ENCODE measurements around the gene CACNA2D3.

CACNA2D3 gene

GRCh38 chr3:54982807-54983206 lies 860.5 kb downstream of the CACNA2D3 start:
- no peak overlapping the region for H3K4me3 ChIP-seq (ENCODE audit: low read length in 2 of 2)
- no peak overlapping the region for H3K9ac ChIP-seq (ENCODE audit: low read length in 2 of 2)
- H3K9me3 ChIP-seq (ENCODE audit: control insufficient read depth in 2 of 2, low read length in 2 of 2): no peaks in the 10 kb centered on the region
- H3K27me3 ChIP-seq (ENCODE audit: control insufficient read depth in 1 of 2, insufficient read depth in 2 of 2, low read length in 2 of 2): no peaks in the 10 kb centered on the region
- no peaks in the 10 kb centered on the region for H3K4me1 ChIP-seq (ENCODE audit: control insufficient read depth, insufficient read depth, low read length)
- no peak overlapping the region for H3K27ac ChIP-seq (ENCODE audit: low read length)
- no peaks in the 10 kb centered on the region for H3K36me3 ChIP-seq (ENCODE audit: control insufficient read depth in 2 of 2, insufficient read depth in 2 of 2, low read length in 2 of 2)

GRCh38 chr3:54983266-54984099 lies 861.1 kb downstream of the CACNA2D3 start:
- no peaks in the 10 kb centered on the region for H3K9me3 ChIP-seq (ENCODE audit: control insufficient read depth in 2 of 2, low read length in 2 of 2)
- H3K27me3 ChIP-seq (ENCODE audit: control insufficient read depth in 1 of 2, insufficient read depth in 2 of 2, low read length in 2 of 2): no peaks in the 10 kb centered on the region
- H3K27ac ChIP-seq (ENCODE audit: low read length): no peak overlapping the region
- H3K36me3 ChIP-seq (ENCODE audit: control insufficient read depth in 2 of 2, insufficient read depth in 2 of 2, low read length in 2 of 2): no peaks in the 10 kb centered on the region
- no peak overlapping the region for H3K4me3 ChIP-seq (ENCODE audit: low read length in 2 of 2)
- peaks cover 4% of the 10 kb centered on the region for H3K4me1 ChIP-seq (ENCODE audit: control insufficient read depth, insufficient read depth, low read length)
- H3K9ac ChIP-seq (ENCODE audit: low read length in 2 of 2): no peak overlapping the region

GRCh38 chr3:54985856-54986255 lies 863.5 kb downstream of the CACNA2D3 start:
- no peaks in the 10 kb centered on the region for H3K9me3 ChIP-seq (ENCODE audit: control insufficient read depth in 2 of 2, low read length in 2 of 2)
- H3K4me3 ChIP-seq (ENCODE audit: low read length in 2 of 2): no peak overlapping the region
- H3K9ac ChIP-seq (ENCODE audit: low read length in 2 of 2): no peak overlapping the region
- no peak overlapping the region for H3K27ac ChIP-seq (ENCODE audit: low read length)
- no peaks in the 10 kb centered on the region for H3K27me3 ChIP-seq (ENCODE audit: control insufficient read depth in 1 of 2, insufficient read depth in 2 of 2, low read length in 2 of 2)
- H3K36me3 ChIP-seq (ENCODE audit: control insufficient read depth in 2 of 2, insufficient read depth in 2 of 2, low read length in 2 of 2): no peaks in the 10 kb centered on the region
- peaks cover 8% of the 10 kb centered on the region for H3K4me1 ChIP-seq (ENCODE audit: control insufficient read depth, insufficient read depth, low read length)

GRCh38 chr3:54986294-54986693 lies 863.9 kb downstream of the CACNA2D3 start:
- Histone ChIP-seq H3K4me3 (ENCODE audit: low read length in 2 of 2) (no peak overlapping the region), H3K36me3 (ENCODE audit: control insufficient read depth in 2 of 2, insufficient read depth in 2 of 2, low read length in 2 of 2) (no peaks in the 10 kb centered on the region), H3K27ac (ENCODE audit: low read length) (no peak overlapping the region), H3K27me3 (ENCODE audit: control insufficient read depth in 1 of 2, insufficient read depth in 2 of 2, low read length in 2 of 2) (no peaks in the 10 kb centered on the region), H3K9ac (ENCODE audit: low read length in 2 of 2) (no peak overlapping the region), H3K9me3 (ENCODE audit: control insufficient read depth in 2 of 2, low read length in 2 of 2) (no peaks in the 10 kb centered on the region), H3K4me1 (ENCODE audit: control insufficient read depth, insufficient read depth, low read length) (peaks cover 8% of the 10 kb centered on the region)

- no peak overlapping the region for H3K9ac ChIP-seq (ENCODE audit: low read length in 2 of 2)
- H3K27ac ChIP-seq (ENCODE audit: low read length): no peak overlapping the region
- H3K9me3 ChIP-seq (ENCODE audit: control insufficient read depth in 2 of 2, low read length in 2 of 2): no peaks in the 10 kb centered on the region
- no peak overlapping the region for H3K4me3 ChIP-seq (ENCODE audit: low read length in 2 of 2)
- no peaks in the 10 kb centered on the region for H3K27me3 ChIP-seq (ENCODE audit: control insufficient read depth in 1 of 2, insufficient read depth in 2 of 2, low read length in 2 of 2)
- peaks cover 0 to 2% of the 10 kb centered on the region in 2 donors for H3K36me3 ChIP-seq (ENCODE audit: control insufficient read depth in 2 of 2, insufficient read depth in 2 of 2, low read length in 2 of 2)
- H3K4me1 ChIP-seq (ENCODE audit: control insufficient read depth, insufficient read depth, low read length): peaks cover 8% of the 10 kb centered on the region
These were observed 865.4 kb downstream of the CACNA2D3 start for GRCh38 chr3:54987719-54988118.

- H3K27ac ChIP-seq (ENCODE audit: low read length): no peak overlapping the region
- no peak overlapping the region for H3K9ac ChIP-seq (ENCODE audit: low read length in 2 of 2)
- H3K9me3 ChIP-seq (ENCODE audit: control insufficient read depth in 2 of 2, low read length in 2 of 2): no peaks in the 10 kb centered on the region
- H3K4me3 ChIP-seq (ENCODE audit: low read length in 2 of 2): no peak overlapping the region
- H3K27me3 ChIP-seq (ENCODE audit: control insufficient read depth in 1 of 2, insufficient read depth in 2 of 2, low read length in 2 of 2): no peaks in the 10 kb centered on the region
- H3K36me3 ChIP-seq (ENCODE audit: control insufficient read depth in 2 of 2, insufficient read depth in 2 of 2, low read length in 2 of 2): peaks cover 0 to 2% of the 10 kb centered on the region in 2 donors
- peaks cover 8% of the 10 kb centered on the region for H3K4me1 ChIP-seq (ENCODE audit: control insufficient read depth, insufficient read depth, low read length)
These were observed 866.0 kb downstream of the CACNA2D3 start for GRCh38 chr3:54988302-54988837.

GRCh38 chr3:54988838-54989630 lies 866.7 kb downstream of the CACNA2D3 start:
- H3K9ac ChIP-seq (ENCODE audit: low read length in 2 of 2): no peak overlapping the region
- no peak overlapping the region for H3K27ac ChIP-seq (ENCODE audit: low read length)
- H3K4me1 ChIP-seq (ENCODE audit: control insufficient read depth, insufficient read depth, low read length): peaks cover 8% of the 10 kb centered on the region
- no peaks in the 10 kb centered on the region for H3K9me3 ChIP-seq (ENCODE audit: control insufficient read depth in 2 of 2, low read length in 2 of 2)
- peaks cover 0 to 2% of the 10 kb centered on the region in 2 donors for H3K36me3 ChIP-seq (ENCODE audit: control insufficient read depth in 2 of 2, insufficient read depth in 2 of 2, low read length in 2 of 2)
- H3K27me3 ChIP-seq (ENCODE audit: control insufficient read depth in 1 of 2, insufficient read depth in 2 of 2, low read length in 2 of 2): no peaks in the 10 kb centered on the region
- no peak overlapping the region for H3K4me3 ChIP-seq (ENCODE audit: low read length in 2 of 2)

- Histone ChIP-seq H3K27me3 (ENCODE audit: control insufficient read depth in 1 of 2, insufficient read depth in 2 of 2, low read length in 2 of 2) (no peaks in the 10 kb centered on the region), H3K9me3 (ENCODE audit: control insufficient read depth in 2 of 2, low read length in 2 of 2) (no peaks in the 10 kb centered on the region), H3K36me3 (ENCODE audit: control insufficient read depth in 2 of 2, insufficient read depth in 2 of 2, low read length in 2 of 2) (peaks cover 0 to 2% of the 10 kb centered on the region in 2 donors), H3K27ac (ENCODE audit: low read length) (no peak overlapping the region), H3K9ac (ENCODE audit: low read length in 2 of 2) (no peak overlapping the region), H3K4me1 (ENCODE audit: control insufficient read depth, insufficient read depth, low read length) (no peaks in the 10 kb centered on the region), H3K4me3 (ENCODE audit: low read length in 2 of 2) (no peak overlapping the region)
These were observed 871.8 kb downstream of the CACNA2D3 start for GRCh38 chr3:54994111-54994513.

GRCh38 chr3:54999159-54999558 lies 876.8 kb downstream of the CACNA2D3 start:
- Histone ChIP-seq H3K36me3 (ENCODE audit: control insufficient read depth in 2 of 2, insufficient read depth in 2 of 2, low read length in 2 of 2) (no peaks in the 10 kb centered on the region), H3K9me3 (ENCODE audit: control insufficient read depth in 2 of 2, low read length in 2 of 2) (no peaks in the 10 kb centered on the region), H3K9ac (ENCODE audit: low read length in 2 of 2) (no peak overlapping the region), H3K4me1 (ENCODE audit: control insufficient read depth, insufficient read depth, low read length) (no peaks in the 10 kb centered on the region), H3K27me3 (ENCODE audit: control insufficient read depth in 1 of 2, insufficient read depth in 2 of 2, low read length in 2 of 2) (no peaks in the 10 kb centered on the region), H3K4me3 (ENCODE audit: low read length in 2 of 2) (no peak overlapping the region), H3K27ac (ENCODE audit: low read length) (no peak overlapping the region)

- Histone ChIP-seq H3K27me3 (ENCODE audit: control insufficient read depth in 1 of 2, insufficient read depth in 2 of 2, low read length in 2 of 2) (no peaks in the 10 kb centered on the region), H3K36me3 (ENCODE audit: control insufficient read depth in 2 of 2, insufficient read depth in 2 of 2, low read length in 2 of 2) (no peaks in the 10 kb centered on the region), H3K9me3 (ENCODE audit: control insufficient read depth in 2 of 2, low read length in 2 of 2) (no peaks in the 10 kb centered on the region), H3K27ac (ENCODE audit: low read length) (no peak overlapping the region), H3K4me3 (ENCODE audit: low read length in 2 of 2) (no peak overlapping the region), H3K4me1 (ENCODE audit: control insufficient read depth, insufficient read depth, low read length) (no peaks in the 10 kb centered on the region), H3K9ac (ENCODE audit: low read length in 2 of 2) (no peak overlapping the region)
These were observed 877.5 kb downstream of the CACNA2D3 start for GRCh38 chr3:54999811-55000210.

Data from stomach smooth muscle (tissue), 2 donors.